GM18502 (cell line): ENCODE measurements around the gene WDR88.

ENCODE experiments used
- ATAC-seq: cut with Tn5 transposase; IDR thresholded peaks from one replicate; pipeline ENCODE4 v1.9.1; 2021; ENCODE audit warnings: mild to moderate bottlenecking; ENCODE audit not compliant: unreplicated experiment, poor library complexity

Gene WDR88, protein sequence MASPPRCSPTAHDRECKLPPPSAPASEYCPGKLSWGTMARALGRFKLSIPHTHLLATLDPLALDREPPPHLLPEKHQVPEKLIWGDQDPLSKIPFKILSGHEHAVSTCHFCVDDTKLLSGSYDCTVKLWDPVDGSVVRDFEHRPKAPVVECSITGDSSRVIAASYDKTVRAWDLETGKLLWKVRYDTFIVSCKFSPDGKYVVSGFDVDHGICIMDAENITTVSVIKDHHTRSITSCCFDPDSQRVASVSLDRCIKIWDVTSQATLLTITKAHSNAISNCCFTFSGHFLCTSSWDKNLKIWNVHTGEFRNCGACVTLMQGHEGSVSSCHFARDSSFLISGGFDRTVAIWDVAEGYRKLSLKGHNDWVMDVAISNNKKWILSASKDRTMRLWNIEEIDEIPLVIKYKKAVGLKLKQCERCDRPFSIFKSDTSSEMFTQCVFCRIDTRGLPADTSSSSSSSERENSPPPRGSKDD

DNA sequence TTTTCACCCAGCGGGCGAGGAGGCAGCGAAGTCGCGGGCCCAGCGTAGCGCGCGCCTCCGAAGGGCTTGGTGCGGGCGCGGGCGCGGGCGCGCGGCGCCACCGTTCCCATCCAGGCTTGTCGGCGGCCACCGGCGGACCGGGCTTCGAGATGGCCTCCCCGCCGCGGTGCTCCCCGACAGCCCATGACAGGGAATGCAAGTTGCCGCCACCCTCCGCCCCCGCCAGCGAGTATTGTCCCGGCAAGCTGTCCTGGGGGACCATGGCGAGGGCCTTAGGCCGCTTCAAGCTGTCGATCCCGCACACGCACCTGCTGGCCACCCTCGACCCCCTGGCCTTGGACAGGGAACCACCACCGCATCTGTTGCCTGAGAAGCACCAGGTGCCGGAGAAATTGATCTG lies at the start of gene WDR88:
WDR88 (plus strand) TSS at position 94 of the 400 bp plus-strand sequence; CDS start at position 150, 56 bp downstream.
- no peak for ATAC-seq

DNA sequence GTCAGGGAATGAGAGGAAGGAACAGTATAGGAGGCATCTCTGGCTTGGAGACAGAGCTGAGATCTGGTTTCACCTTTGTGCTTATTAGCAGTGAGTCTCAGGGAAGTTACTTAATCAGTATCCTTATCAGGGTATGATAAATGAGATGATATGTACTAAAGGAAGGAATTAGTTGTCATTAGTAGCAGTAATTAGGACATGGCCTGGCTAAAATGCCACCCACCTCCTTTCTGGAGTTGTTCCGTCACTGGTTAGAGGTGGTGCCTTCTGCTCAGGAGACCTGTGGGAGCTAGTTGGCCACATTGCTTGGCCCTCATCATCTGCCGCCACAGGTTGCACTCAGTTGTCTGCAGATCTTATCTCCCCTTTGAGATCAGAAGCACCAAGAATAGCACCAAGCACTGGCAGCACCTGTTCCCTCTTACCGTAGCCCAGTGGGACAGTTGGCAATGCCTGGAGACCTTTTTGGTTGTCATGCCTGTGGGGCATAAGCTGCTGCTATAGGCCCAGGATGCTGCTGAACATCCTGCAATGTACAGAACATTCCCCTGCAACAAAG lies 46.3 kb upstream of the WDR88 start:
- no peak for ATAC-seq

DNA sequence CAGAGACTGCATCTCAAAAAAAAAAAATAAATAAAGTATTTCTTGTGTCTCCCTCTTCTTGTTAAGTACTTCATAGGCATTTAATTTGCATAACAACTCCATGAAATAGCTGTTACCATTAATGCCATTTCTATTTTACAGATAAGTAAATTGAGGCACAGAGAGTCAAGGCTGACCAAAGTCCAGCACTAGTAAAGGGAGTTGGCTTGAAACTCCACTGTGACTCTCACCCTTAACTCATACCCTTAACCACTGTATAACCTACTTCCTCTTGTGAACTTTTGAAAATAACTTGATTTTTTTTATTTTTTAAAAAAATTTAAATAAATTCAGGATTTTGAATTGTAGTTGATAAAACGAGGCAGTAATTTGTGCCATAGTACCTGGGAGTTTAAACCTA lies 45.0 kb upstream of the WDR88 start:
- no peak for ATAC-seq

DNA sequence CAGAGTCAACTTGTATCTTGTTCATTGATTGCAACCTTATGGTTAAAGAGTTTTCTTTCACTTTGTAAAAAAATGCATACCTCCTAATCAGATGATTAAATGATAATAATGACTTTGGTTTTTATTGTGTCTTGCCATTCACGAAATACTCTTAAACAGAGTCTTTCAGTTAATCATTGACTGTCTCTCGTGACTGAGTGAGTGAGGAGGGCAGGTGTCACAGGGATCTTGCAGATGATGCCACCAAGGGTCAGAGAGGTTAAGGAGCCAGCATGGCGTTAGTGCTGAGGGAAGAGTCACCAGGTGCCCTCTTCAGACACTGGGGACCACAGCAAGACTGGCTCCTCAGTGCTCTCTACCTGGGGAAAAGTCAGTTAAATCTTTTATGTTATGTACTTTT lies 42.9 kb upstream of the WDR88 start:
- no peak for ATAC-seq

DNA sequence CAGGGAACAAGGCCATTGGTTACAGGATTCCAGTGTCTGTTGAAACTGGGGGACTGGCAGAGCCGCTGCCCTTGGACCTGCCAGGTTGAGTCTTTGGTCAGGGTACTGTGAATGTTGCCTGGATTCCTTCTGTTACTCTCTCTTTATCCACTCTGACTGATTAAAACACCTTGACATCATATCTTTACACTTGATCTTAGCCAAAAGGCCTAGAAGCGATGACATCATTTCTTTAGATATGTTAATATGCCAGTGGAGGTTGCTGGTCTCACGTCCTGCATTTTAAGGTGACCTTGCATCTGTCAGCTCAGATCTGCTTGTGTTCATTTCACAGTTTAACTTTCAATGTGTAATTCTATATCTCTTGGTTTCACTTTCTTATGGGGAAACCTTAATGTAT lies 41.7 kb upstream of the WDR88 start:
- no peak for ATAC-seq

DNA sequence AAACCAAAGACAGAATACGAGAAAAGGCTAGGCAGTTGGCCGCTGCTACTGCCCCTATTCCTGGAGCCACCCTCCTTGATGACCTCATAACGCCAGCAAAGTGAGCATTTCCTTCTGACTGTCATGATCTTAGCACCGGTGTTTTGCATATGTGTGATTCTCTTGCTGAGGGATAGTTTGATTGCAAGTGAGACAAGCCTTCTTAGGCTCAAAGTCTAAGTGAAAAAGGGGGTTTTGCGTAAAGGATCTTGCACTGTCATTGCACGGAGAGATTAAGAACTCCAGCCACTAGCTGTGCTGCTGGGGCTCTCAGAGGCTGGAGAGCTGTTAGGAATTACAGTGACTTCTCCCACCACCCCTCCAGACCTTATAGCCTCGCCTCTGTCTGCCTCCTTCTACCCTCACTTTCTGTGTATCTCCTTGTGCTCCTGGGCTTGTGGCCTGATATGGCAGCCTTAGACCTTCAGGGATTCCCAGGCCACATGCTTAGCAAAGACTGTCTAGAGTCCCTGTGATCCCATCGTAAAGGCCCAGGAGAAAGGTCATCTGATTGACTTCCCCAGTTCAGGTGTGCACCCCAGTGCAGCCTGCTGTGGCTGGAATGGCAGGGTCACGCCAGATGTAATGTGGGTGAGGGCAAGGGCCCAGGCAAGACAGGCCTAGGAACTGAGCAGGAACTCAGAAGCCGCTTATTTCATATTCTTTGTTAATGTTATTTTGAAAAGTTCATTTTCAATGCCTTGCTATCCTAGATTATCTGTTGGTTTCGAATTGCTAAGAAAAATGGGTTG lies 38.3 kb upstream of the WDR88 start:
- no peak for ATAC-seq

DNA sequence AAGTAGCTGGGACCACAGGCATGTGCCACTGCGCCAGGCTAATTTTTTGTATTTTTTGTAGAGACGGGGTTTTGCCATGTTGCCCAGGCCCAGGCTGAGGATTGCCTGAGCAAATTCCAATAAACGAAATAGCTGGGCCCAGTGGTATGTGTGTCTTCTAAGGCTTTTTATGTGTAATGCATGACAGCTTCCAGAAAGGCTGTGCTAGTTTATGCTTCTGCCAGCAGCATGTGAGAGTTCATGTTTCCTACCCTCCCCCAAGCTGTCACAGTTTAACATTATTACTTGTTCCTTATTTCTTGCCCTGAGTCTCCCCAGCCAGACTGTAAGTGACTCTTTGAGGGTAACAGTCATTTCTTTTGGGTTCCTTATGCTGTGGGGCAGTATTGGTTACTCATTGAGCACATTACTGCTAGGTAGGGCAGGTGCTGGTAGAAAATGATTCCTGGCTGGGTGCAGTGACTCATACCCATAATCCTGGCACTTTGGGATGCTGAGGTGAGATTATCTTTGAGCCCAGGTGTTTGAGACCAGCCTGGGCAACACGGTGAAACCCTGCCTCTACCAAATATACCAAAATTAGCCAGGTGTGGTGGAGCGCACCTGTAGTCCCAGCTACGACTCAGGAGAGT lies 37.4 kb upstream of the WDR88 start:
- no peak for ATAC-seq

DNA sequence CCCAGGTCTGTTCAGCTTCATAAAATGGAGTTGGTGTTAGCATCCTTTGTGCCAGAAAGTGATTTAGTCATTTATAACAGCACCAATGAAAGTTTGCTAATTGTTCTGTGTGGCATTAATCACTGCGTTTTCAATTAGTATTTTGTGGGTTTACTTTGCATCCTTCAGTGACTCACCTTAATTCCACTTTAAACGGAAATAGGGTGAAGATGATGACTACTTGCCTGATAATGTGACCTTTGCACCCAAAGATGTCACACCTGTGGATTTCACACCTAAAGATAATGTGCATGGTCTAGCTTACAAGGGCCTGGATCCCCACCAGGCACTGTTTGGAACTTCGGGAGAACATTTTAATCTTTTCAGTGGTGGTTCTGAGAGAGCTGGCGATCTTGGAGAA lies 35.9 kb upstream of the WDR88 start:
- no peak for ATAC-seq

DNA sequence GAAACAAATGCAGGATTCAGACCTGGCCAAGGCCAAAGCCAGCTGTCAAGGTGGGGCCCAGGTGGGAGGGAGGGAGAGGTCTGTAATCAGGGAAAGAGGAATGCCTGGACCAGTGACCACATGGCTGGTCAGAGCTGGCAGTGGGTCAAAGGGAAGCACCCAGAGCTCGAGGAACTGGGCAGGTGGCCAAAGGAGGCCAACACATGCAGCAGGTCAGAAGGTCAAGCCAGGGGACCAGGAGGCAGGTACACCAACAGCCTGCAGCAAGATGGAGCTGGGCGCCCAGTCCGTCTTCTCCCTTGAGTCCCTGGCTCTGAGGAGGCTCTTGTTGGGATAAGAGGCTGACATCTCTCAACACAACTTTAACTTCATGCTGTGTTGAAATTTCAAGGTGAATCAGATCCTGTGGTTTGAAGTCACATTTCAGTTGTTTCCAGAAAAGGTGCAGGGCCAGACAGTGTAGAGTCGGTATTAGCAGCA lies 33.8 kb upstream of the WDR88 start:
- ATAC-seq = no peak

DNA sequence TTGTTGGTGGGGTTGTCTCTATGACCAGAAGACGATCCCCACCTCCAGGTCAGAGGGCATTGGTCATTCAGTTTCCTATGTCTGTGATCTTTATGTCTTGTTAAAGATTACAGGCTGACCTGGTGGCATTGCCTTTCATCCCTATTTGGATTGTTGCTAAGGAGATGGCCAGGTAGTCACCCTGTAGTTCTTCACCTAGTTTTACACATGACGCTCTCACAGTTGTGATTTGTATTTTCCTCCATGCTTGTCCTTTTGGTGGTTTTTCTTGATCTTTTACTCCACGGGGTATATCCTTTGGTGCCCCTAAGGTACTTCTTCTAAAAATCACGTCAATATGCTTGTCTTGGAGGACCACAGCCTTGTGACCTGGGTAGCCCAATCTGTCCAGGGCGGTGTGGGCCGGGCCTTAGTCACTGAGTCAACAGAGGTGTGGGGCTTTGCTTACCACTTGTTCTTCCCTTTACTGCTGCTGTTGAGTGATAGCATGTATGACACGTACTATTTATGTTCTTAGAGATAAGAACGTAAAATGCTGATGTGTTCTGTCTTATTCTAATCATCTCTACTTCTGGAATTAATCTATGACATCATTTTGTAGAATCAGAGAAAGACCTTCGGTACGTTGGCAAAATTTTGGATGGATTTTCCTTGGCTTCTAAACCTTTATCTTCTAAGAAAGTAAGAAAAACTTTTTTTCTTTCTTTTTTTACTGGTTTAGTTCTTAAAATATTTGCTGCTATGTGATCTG lies 30.8 kb upstream of the WDR88 start:
- ATAC-seq = no peak

DNA sequence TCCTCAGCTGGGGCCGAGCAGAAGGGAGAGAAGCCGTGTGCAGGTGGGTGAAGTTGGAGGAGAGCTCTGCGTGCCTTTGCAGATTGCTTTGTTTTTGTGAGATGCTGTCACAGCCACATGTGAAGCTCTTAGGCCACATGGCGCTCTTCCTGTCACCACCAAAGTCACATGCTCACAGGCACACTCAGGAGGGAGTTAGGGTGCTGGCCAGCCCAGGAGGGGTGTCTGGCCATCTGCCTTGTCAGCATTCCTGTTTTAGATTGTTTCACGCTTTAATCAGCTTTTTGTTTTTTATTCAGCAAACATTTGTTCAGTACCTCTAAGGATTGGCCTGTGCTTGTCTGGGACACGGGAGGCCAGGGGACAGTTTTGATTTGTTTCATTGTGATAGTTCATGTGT lies 29.0 kb upstream of the WDR88 start:
- no peak for ATAC-seq

DNA sequence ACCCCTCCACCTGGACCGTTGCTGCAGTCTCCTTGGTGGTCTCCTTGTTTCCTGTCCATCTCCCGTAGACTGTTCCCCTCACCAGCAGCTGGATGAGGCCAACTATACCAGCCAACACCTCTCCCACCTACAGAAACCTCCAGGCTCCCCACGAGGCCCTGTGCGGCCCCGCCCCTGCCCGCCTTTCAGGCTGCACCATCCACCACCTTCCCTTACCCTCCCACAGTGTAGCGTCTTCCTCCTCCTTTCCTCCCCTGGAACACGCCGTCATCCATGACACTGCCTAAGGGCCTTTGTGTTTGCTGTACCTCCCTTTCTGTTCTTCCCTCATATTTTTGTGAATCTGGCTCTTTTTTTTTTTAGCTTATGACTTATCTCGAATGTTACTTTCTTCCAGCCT lies 23.8 kb upstream of the WDR88 start:
- ATAC-seq = no peak

DNA sequence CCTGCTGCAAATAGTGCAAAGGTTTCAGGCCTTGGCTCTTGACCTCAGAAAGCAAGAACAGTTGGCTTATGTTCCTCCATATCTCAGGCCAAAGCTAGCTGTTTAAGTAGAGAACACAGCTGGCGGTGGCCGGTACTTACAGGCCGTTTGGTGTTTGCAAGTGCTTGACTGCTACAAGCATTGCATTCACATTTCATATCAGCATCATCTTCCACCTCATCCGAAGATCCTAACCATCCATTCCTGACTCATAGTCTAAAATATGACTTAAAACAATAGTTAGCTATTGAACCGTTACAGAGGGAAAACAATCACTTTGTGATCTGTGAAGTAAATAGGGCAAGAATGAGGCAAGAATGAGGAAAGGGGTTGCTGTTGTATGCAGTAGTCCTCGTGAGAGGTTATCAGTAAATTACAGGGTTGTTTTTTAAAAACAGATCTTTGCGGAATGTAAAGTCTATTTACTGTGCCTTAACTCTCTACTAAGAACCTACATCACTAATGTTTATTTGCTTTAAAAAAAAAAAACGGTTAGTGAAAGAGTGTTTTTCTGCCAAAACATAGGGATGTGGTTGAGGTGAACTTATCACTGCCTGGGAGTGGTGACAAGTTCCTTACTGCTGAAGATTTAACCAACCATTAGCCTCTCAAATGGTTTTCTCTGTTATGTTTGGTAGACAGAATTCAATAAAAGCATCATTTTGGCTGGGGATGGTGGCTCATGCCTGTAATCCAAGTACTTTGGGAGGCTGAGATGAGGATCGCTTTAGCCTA lies 21.6 kb upstream of the WDR88 start:
- ATAC-seq = no peak

DNA sequence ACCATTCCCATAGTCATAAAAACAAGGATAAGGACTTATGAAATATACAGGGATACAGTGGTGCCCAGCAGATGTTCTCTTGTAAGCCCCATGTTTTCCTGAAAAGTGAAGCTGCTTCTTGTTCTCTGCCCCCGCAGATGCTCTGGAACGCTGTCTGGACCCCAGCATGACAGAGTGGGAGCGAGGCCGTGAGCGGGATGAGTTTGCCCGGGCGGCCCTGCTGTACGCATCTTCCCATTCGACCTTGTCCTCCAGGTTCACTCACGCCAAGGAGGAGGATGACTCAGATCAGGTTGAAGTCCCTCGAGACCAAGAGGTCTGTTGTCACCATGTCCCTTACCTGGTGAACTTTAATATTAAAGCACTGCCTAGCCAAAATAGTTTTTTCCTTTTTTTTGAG lies 20.3 kb upstream of the WDR88 start:
- no peak for ATAC-seq

DNA sequence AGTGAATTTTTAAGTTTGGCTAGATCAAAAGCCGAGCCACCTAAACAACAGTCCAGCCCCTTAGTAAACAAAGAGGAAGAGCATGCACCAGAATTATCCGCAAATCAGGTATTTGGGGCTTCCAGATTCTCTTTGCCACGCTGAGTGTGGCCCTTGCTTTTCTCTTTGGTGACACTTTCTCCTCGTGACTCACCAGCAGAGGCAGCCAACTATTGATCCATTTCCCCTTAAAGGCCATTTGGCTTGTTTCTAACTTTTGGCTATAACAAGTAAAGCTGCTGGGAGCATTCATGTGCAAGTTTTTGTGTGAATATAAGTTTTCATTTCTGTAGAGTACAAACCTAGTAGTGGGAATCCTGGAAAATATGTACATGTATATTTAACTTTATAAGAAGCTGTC lies 17.6 kb upstream of the WDR88 start:
- no peak for ATAC-seq

DNA sequence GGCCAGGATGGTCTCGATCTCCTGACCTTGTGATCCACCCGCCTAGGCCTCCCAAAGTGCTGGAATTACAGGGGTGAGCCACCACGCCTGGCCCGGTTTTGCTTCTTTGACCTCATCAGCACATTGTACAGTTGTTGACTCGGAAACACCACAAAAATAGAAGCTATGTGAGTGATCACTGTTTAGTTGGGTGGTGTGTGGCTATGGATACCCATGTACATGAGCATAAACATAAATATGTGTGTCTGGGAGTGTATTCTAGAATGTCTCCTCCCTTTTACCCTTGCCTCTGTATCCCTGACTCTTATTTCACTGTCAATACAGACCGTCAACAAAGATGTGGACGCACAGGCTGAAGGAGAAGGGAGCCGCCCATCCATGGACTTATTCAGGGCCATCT lies 14.4 kb upstream of the WDR88 start:
- ATAC-seq = no peak

DNA sequence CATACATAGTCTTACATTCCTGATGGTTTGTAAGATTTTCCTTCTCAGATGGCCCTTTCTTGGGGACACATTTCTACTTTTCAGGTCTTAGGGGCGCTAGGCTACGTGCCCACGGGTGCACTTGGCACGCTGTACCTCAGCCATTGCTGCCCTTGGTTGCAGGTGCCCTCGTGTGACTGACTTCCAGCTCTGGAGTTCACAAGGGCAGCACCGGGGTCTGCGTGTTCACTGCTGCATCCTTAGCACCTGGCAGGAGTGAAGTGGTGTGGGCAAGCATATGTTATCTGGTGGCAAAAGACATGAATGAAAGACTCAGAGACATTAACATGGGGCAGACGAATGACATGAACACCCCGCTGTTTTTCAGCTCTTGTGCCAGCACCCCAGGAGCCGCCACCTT lies 13.3 kb upstream of the WDR88 start:
- ATAC-seq = no peak

DNA sequence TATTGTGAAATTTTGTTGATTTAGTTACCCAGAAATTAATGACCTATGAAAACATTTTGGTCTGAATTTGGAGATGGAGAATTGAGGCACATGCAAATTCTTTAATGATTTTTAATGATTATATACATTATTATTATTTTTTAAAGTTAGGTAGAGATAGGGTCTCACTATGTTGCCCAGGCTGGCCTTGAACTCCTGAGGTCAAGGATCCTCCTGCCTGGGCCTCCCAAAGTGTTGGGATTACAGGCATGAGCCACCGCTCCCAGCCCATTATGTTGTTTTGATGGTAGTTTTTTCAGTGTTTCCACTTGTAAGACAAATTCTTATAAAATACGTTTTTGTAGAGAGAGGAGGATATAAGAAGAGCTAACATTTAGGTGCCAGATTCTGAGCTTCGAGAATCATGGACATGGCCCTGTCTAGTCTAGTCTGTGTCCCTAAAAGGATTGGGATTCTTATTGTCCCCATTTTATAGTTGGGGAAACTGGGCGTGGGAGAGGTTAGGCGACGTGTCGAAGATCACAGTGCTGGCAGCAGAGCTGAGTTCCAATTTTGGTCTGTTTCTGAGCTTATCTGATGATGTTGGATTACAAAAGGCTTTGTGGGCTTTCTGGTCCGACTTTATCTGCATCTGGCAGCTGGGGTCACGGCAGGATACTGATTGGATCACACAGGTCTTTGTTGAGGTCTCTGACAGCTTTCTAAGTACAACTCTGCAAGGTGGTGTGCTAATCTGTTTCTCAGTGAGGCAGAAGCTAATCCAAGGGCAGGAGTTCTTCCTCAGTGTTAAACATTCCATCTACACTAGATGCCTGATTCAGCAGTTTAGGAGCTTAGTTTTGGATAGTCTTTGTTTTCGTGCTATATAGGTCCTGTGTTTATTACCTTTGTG lies 7.5 kb upstream of the WDR88 start:
- ATAC-seq = no peak
